HepG2 (cell line): ENCODE measurements around the gene GDAP1L1. TPM values are rescaled to one million over a fixed set of nuclear protein-coding genes. Genes with fewer than 3 reads are reported as not detected.
A peak's percentile ranks its signal among the peaks of the same experiment; 100 is the strongest.

Experiments used
- HOXD1 ChIP-seq: sonication (generic); formaldehyde crosslinking; IDR thresholded peaks from 2 replicates; pipeline ENCODE4 v1.5.0; 2020; ENCODE audit warnings: missing genetic modification reagents
- NFIB ChIP-seq: sonication (generic); formaldehyde crosslinking; IDR thresholded peaks from 2 replicates; pipeline ENCODE4 v1.9.0; 2021; ENCODE audit warnings: missing genetic modification reagents, mild to moderate bottlenecking, borderline replicate concordance
- REL ChIP-seq: sonication (generic); formaldehyde crosslinking; conservative IDR thresholded peaks from 2 replicates; pipeline ENCODE4 v1.8.0; 2022; ENCODE audit warnings: mild to moderate bottlenecking, missing genetic modification reagents, moderate library complexity
- SRF ChIP-seq: IDR thresholded peaks from 2 replicates; pipeline ENCODE4 v1.6.1; 2011; ENCODE audit warnings: mild to moderate bottlenecking, low read depth, low read length, moderate library complexity
- SRY ChIP-seq: sonication (generic); formaldehyde crosslinking; IDR thresholded peaks from 2 replicates; pipeline ENCODE4 v1.8.0; 2022; ENCODE audit warnings: mild to moderate bottlenecking, missing genetic modification reagents
- TGIF2 ChIP-seq: IDR thresholded peaks from 2 replicates; pipeline ENCODE4 v1.6.1; 2016; ENCODE audit warnings: control low read depth, missing compliant biosample characterization
- THAP11 ChIP-seq: IDR thresholded peaks from 2 replicates; pipeline ENCODE4 v1.6.1; 2016; ENCODE audit warnings: missing biosample characterization, missing genetic modification reagents
- ZNF326 ChIP-seq: sonication (generic); formaldehyde crosslinking; IDR thresholded peaks from 2 replicates; pipeline ENCODE4 v1.4.0; 2020; ENCODE audit warnings: missing genetic modification reagents, borderline replicate concordance
- ZNF563 ChIP-seq: sonication (generic); formaldehyde crosslinking; IDR thresholded peaks from 2 replicates; pipeline ENCODE4 v1.8.0; 2022; ENCODE audit warnings: mild to moderate bottlenecking, moderate library complexity, missing genetic modification reagents
- polyA plus RNA-seq, 8 experiments: library from polyadenylated mRNA; depleted of rRNA in 3 of 8; stranded (reverse) in 7 of 8; unstranded in 1 of 8; fragments of >200 nt; fragmentation: Illumina TruSeq in 4 of 8; extraction: Trizol in 4 of 8; gene quantifications; 2 replicates each; pipeline versions ENCODE4 v1.2.1 to v1.2.3, GENCODE V29; 2011 to 2016; ENCODE audit warnings: low read depth in 4 of 8, missing spikeins in 1 of 8, mixed read lengths in 1 of 8; ENCODE audit not compliant: insufficient read depth in 1 of 8
- total RNA-seq, 5 experiments: library from RNA; depleted of rRNA; stranded (reverse); fragments of >200 nt; fragmentation: Illumina TruSeq; extraction: Trizol; gene quantifications; 2 replicates each; pipeline ENCODE4 v1.2.3, GENCODE V29; 2016; ENCODE audit warnings: low read depth in 1 of 5
- TF ChIP-seq, protein P1 (sequence below): IDR thresholded peaks from 2 replicates; pipeline ENCODE4 v1.4.0; 2020; ENCODE audit warnings: mild to moderate bottlenecking, missing genetic modification reagents
- TF ChIP-seq, protein P2 (sequence below), 2 experiments: IDR thresholded peaks; 2 replicates each; pipeline ENCODE4 v1.6.1; 2011 to 2012; ENCODE audit warnings: low read length in 2 of 2, borderline replicate concordance in 1 of 2, low read depth in 1 of 2, mild to moderate bottlenecking in 1 of 2, moderate library complexity in 1 of 2
- TF ChIP-seq, protein P3 (sequence below): sonication (generic); formaldehyde crosslinking; IDR thresholded peaks from 2 replicates; pipeline ENCODE4 v1.8.1; 2023; ENCODE audit warnings: mild to moderate bottlenecking, inconsistent platforms, moderate library complexity, missing genetic modification reagents, borderline replicate concordance
- TF ChIP-seq, protein P4 (sequence below): sonication (generic); formaldehyde crosslinking; IDR thresholded peaks from 2 replicates; pipeline ENCODE4 v1.4.0; 2020; ENCODE audit warnings: missing genetic modification reagents

Gene GDAP1L1
- total and polyA plus RNA-seq, 2 of the 13 experiments (the other 11 are each of a cell fraction or from before 2014, with no cell fraction given), result 0.04 TPM; not detected in 1

DNA sequence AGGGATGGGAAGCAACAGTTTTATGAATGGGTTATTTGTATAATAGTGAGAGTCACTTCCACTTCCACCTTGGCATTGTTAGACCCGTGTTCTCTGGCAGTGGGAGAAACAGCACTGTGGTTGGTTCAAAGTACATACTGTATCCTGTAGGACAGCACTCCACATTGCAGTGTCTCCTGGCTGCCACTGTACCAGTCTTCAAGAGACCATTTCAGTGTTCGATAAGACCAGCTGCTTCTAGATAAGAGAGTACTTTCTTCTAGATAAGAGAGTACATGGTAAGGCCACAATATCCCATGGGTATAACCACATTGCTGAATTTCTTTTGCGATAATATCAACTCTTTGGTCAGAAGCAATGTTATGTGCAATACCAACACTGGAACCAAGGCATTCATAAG, 35.1 kb downstream of the GDAP1L1 start (continued):
- TF ChIP-seq, protein P1, sequence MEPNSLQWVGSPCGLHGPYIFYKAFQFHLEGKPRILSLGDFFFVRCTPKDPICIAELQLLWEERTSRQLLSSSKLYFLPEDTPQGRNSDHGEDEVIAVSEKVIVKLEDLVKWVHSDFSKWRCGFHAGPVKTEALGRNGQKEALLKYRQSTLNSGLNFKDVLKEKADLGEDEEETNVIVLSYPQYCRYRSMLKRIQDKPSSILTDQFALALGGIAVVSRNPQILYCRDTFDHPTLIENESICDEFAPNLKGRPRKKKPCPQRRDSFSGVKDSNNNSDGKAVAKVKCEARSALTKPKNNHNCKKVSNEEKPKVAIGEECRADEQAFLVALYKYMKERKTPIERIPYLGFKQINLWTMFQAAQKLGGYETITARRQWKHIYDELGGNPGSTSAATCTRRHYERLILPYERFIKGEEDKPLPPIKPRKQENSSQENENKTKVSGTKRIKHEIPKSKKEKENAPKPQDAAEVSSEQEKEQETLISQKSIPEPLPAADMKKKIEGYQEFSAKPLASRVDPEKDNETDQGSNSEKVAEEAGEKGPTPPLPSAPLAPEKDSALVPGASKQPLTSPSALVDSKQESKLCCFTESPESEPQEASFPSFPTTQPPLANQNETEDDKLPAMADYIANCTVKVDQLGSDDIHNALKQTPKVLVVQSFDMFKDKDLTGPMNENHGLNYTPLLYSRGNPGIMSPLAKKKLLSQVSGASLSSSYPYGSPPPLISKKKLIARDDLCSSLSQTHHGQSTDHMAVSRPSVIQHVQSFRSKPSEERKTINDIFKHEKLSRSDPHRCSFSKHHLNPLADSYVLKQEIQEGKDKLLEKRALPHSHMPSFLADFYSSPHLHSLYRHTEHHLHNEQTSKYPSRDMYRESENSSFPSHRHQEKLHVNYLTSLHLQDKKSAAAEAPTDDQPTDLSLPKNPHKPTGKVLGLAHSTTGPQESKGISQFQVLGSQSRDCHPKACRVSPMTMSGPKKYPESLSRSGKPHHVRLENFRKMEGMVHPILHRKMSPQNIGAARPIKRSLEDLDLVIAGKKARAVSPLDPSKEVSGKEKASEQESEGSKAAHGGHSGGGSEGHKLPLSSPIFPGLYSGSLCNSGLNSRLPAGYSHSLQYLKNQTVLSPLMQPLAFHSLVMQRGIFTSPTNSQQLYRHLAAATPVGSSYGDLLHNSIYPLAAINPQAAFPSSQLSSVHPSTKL (CRISPR knock-in tag), result peak; percentile 48; the same call in 1 of the 2 replicates
- TF ChIP-seq SRY (CRISPR knock-in tag), result no peak
- TF ChIP-seq HOXD1 (CRISPR knock-in tag), result no peak
- TF ChIP-seq THAP11 (CRISPR knock-in tag), result no peak
- TF ChIP-seq NFIB, result no peak
- TF ChIP-seq, protein P2, sequence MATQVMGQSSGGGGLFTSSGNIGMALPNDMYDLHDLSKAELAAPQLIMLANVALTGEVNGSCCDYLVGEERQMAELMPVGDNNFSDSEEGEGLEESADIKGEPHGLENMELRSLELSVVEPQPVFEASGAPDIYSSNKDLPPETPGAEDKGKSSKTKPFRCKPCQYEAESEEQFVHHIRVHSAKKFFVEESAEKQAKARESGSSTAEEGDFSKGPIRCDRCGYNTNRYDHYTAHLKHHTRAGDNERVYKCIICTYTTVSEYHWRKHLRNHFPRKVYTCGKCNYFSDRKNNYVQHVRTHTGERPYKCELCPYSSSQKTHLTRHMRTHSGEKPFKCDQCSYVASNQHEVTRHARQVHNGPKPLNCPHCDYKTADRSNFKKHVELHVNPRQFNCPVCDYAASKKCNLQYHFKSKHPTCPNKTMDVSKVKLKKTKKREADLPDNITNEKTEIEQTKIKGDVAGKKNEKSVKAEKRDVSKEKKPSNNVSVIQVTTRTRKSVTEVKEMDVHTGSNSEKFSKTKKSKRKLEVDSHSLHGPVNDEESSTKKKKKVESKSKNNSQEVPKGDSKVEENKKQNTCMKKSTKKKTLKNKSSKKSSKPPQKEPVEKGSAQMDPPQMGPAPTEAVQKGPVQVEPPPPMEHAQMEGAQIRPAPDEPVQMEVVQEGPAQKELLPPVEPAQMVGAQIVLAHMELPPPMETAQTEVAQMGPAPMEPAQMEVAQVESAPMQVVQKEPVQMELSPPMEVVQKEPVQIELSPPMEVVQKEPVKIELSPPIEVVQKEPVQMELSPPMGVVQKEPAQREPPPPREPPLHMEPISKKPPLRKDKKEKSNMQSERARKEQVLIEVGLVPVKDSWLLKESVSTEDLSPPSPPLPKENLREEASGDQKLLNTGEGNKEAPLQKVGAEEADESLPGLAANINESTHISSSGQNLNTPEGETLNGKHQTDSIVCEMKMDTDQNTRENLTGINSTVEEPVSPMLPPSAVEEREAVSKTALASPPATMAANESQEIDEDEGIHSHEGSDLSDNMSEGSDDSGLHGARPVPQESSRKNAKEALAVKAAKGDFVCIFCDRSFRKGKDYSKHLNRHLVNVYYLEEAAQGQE (IDR thresholded peaks at IDR 0.05; ENCODE audit: borderline replicate concordance in 1 of 2, low read depth in 1 of 2, low read length in 2 of 2), result no peak
- TF ChIP-seq, protein P3, sequence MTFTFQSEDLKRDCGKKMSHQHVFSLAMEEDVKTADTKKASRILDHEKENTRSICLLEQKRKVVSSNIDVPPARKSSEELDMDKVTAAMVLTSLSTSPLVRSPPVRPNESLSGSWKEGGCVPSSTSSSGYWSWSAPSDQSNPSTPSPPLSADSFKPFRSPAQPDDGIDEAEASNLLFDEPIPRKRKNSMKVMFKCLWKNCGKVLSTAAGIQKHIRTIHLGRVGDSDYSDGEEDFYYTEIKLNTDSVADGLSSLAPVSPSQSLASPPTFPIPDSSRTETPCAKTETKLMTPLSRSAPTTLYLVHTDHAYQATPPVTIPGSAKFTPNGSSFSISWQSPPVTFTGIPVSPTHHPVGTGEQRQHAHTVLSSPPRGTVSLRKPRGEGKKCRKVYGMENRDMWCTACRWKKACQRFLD (CRISPR knock-in tag), result no peak
- no peak for TF ChIP-seq REL (CRISPR knock-in tag)
- TF ChIP-seq, protein P4, sequence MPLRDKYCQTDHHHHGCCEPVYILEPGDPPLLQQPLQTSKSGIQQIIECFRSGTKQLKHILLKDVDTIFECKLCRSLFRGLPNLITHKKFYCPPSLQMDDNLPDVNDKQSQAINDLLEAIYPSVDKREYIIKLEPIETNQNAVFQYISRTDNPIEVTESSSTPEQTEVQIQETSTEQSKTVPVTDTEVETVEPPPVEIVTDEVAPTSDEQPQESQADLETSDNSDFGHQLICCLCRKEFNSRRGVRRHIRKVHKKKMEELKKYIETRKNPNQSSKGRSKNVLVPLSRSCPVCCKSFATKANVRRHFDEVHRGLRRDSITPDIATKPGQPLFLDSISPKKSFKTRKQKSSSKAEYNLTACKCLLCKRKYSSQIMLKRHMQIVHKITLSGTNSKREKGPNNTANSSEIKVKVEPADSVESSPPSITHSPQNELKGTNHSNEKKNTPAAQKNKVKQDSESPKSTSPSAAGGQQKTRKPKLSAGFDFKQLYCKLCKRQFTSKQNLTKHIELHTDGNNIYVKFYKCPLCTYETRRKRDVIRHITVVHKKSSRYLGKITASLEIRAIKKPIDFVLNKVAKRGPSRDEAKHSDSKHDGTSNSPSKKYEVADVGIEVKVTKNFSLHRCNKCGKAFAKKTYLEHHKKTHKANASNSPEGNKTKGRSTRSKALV, result no peak
- TF ChIP-seq SRF, result no peak
- no peak for TF ChIP-seq TGIF2 (CRISPR knock-in tag)
- TF ChIP-seq ZNF326 (CRISPR knock-in tag), result no peak
- no peak for TF ChIP-seq ZNF563
- TF ChIP-seq, all 625 proteins: peak for 41
